Astrocyte of the spinal cord (primary cell): ENCODE results near the gene CFAP70.
"Not testable (repeated sequence)": the region's sequence is repeated elsewhere in the genome, so short reads cannot be mapped to it uniquely, and the experiment has no call there.

Source experiments
- DNase-seq: peaks from one replicate; pipeline ENCODE4 v3.0.0; 2011; ENCODE audit warnings: low read depth, low spot score
- H3K4me3 ChIP-seq: 2 replicates; pipeline ENCODE4 v1.5.1; 2011; ENCODE audit warnings: low read depth, mild to moderate bottlenecking, low read length, moderate library complexity
- in situ Hi-C: cut with HindIII; loops from 2 replicates; pipeline ENCODE4 v1.10.0; 2017; ENCODE audit warnings: low sequenced_read_pairs
- TF ChIP-seq, protein P1 (sequence below): IDR thresholded peaks from 2 replicates; pipeline ENCODE4 v1.5.1; 2012; ENCODE audit warnings: low read depth, mild to moderate bottlenecking, low read length, inconsistent platforms

CFAP70 gene

DNA sequence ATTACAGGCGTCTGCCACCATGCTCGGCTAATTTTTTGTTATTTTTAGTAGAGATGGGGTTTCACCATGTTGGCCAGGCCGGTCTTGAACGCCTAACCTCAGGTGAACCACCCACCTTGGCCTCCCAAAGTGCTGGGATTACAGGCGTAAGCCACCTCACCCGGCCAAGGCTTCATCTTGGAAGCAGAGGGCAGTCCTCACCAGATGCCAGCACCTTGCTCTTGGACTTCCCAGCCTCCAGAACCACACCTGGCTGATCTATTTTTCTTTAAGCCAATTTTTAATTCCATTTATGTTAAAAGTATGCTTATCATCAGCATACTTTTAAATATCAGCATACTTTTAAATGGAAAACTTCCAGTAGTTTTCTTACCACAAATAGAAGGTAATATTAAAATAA is 43.0 kb upstream of the CFAP70 start:
- DNase-seq, result no peak
- TF ChIP-seq, protein P1, sequence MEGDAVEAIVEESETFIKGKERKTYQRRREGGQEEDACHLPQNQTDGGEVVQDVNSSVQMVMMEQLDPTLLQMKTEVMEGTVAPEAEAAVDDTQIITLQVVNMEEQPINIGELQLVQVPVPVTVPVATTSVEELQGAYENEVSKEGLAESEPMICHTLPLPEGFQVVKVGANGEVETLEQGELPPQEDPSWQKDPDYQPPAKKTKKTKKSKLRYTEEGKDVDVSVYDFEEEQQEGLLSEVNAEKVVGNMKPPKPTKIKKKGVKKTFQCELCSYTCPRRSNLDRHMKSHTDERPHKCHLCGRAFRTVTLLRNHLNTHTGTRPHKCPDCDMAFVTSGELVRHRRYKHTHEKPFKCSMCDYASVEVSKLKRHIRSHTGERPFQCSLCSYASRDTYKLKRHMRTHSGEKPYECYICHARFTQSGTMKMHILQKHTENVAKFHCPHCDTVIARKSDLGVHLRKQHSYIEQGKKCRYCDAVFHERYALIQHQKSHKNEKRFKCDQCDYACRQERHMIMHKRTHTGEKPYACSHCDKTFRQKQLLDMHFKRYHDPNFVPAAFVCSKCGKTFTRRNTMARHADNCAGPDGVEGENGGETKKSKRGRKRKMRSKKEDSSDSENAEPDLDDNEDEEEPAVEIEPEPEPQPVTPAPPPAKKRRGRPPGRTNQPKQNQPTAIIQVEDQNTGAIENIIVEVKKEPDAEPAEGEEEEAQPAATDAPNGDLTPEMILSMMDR, result no peak
- no peak overlapping the region for H3K4me3 ChIP-seq
- in situ Hi-C loops, result no loop called here

DNA sequence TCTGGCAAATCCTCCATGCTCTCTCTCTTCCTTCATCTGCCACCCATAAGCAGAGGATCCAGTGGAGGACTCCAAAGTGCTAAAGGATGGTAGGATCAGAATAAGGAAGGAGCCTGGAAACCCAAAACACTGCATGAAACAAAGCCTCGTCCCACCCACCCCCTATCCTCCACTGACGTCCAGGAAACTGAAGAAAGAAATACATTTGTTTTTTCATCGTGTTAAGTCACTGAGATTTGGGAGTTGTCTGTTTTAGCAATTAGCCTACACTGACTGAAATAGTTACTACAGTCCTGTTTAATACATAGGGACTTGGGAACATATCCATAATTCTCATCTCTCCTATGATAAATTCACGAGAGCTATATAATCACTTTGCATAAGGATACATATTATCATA is 40.4 kb upstream of the CFAP70 start:
- no peak for DNase-seq
- TF ChIP-seq, protein P1, result no peak
- H3K4me3 ChIP-seq, result no peak overlapping the region
- in situ Hi-C loops, result no loop called here

DNA sequence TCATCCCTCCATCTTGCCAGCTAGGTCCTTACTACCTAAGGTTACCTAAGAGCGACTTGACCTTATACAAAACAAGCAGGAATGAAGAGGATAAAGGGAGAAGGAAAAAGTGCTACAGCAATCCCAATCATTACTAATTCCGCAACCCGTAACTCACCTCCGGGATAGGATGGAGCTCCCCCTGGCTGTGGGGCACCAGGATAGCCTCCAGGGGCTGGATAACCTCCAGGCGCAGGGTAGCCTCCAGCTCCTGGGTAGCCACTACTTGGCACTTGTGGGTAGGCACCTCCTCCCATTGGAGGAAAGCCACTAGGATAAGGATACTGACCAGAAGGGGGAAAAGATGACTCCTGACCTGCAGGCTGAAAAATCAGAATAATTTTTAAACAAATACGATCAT is 39.4 kb upstream of the CFAP70 start:
- in situ Hi-C loops, result no loop called here
- DNase-seq, result no peak
- TF ChIP-seq, protein P1, result peak; percentile 22
- H3K4me3 ChIP-seq, result no peak overlapping the region

DNA sequence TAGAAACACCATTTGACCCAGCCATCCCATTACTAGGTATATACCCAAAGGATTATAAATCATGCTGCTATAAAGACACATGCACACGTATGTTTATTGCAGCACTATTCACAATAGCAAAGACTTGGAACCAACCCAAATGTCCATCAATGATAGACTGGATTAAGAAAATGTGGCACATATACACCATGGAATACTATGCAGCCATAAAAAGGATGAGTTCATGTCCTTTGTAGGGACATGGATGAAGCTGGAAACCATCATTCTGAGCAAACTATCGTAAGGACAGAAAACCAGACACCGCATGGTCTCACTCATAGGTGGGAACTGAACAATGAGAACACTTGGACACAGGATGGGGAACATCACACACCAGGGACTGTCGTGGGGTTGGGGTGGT is 35.7 kb upstream of the CFAP70 start:
- DNase-seq, H3K4me3 ChIP-seq, in situ Hi-C loops: not testable (repeated sequence)

DNA sequence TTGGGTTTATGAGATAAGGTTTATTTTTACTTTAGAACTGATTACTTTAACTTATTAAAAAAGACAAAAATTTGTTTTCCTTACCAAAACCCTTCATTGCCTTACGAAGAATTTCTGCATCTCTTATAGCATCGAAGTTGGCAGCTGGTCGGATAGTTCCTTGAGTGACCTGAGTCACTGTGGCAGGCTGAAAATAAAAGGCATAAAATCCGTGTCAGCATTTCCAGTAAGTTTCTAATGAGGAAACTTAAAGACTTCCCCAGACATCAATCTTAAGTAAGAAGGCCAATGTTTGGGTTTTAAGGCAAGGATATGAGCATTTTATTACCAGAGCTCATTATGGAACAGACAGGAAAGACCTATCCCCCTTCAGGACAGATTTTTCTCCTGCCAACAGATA is 29.6 kb upstream of the CFAP70 start:
- no peak overlapping the region for H3K4me3 ChIP-seq
- TF ChIP-seq, protein P1, result no peak
- no peak for DNase-seq
- in situ Hi-C loops, result no loop called here

DNA sequence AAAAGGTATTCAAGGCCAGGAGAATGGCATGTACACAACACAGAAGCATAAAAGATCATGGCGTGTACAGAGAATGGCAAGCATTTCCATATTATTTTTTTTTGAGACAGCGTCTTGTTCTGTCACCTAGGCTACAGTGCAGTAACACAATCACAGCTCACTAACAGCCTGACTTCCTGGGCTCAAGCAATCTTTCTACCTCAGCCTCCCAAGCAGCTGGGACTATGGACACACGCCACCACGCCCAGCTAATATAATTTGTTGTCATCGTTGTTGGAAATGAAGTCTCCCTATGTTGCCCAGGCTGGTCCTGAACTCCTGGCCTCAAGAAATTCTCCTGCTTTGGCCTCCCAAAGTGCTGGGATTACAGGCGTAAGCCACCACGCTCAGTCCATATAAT is 27.9 kb upstream of the CFAP70 start:
- no peak overlapping the region for H3K4me3 ChIP-seq
- no peak for DNase-seq
- TF ChIP-seq, protein P1, result no peak
- in situ Hi-C loops, result no loop called here

DNA sequence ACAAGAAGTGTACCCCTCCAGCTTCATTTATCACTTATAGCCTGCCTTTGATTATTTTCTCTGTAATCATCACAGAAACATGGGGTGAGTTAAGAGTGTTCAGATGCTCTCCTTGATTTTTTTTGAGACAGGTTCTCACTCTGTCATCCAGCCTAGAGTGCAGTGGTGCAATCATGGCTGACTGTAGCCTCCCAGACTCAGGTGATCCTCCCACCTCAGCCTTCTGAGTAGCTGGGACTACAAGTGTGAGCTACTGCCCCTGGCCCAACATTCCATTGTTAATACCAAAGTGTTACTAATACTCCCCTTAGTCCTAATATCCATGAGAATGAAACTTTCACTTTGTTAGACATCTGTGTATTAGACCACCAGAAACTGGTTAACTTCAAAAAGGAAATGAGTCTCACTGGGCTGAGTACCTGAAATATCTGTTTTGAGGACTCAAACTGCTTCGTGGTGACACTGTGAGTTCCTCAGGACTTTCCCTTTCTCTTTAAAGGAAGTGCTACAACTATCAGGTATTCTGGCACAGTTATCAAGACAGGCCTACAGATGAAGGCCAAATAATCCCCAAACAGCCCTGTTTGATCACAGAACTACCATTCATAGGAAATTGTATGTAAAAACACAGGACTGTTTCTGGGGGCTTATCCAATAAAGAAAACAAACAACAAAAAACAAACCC is 20.5 kb upstream of the CFAP70 start:
- no peak overlapping the region for H3K4me3 ChIP-seq
- in situ Hi-C loops, result no loop called here
- TF ChIP-seq, protein P1, result no peak
- no peak for DNase-seq
